Cerebellar cortex (tissue), 1 donor: ENCODE data around the gene CACTIN.

ENCODE experiments used
- DNase-seq: peaks from one replicate; pipeline ENCODE4 v3.0.0-alpha.2; 2015; ENCODE audit warnings: low spot score

Gene CACTIN

GRCh38 chr19:3565139-3565538 lies 61.5 kb downstream of the CACTIN start:
- DNase-seq = no peak

GRCh38 chr19:3563709-3564524 lies 62.7 kb downstream of the CACTIN start:
- DNase-seq = no peak
